IMR-90 (cell line): ENCODE data around the gene PRSS33.

Experiments
- BHLHE40 ChIP-seq: fragments of 150-350 bp; IDR thresholded peaks from 2 replicates; pipeline ENCODE4 v1.6.1; 2016; ENCODE audit warnings: mild to moderate bottlenecking, low read depth, low read length
- CEBPB ChIP-seq: IDR thresholded peaks from 2 replicates; pipeline ENCODE4 v1.6.1; 2012; ENCODE audit warnings: low read depth, low read length, improper control_type of control experiment
- CTCF ChIP-seq: conservative IDR thresholded peaks from 2 replicates; pipeline ENCODE4 v1.5.1; 2012; ENCODE audit warnings: mild to moderate bottlenecking, low read depth, low read length, improper control_type of control experiment
- ELK1 ChIP-seq: fragments of 150-350 bp; IDR thresholded peaks from 2 replicates; pipeline ENCODE4 v1.6.1; 2016; ENCODE audit warnings: low read depth, mild to moderate bottlenecking, low read length, moderate library complexity, borderline replicate concordance
- MAFK ChIP-seq: IDR thresholded peaks from 2 replicates; pipeline ENCODE4 v1.6.1; 2012; ENCODE audit warnings: low read depth, low read length, improper control_type of control experiment
- MXI1 ChIP-seq: IDR thresholded peaks from 2 replicates; pipeline ENCODE4 v1.6.1; 2012; ENCODE audit warnings: low read depth, mild to moderate bottlenecking, low read length, moderate library complexity, borderline replicate concordance
- POLR2A ChIP-seq: IDR thresholded peaks from 2 replicates; pipeline ENCODE4 v1.6.1; 2012; ENCODE audit warnings: mild to moderate bottlenecking, low read depth, low read length
- RFX5 ChIP-seq: IDR thresholded peaks from 2 replicates; pipeline ENCODE4 v1.8.0; 2012; ENCODE audit warnings: low read depth, mild to moderate bottlenecking, low read length, moderate library complexity
- SMC3 ChIP-seq: fragments of 150-350 bp; IDR thresholded peaks from 2 replicates; pipeline ENCODE4 v1.6.1; 2016; ENCODE audit warnings: low read depth, mild to moderate bottlenecking, antibody characterized with exemption, low read length, moderate library complexity

GRCh38 chr16:2745961-2746360 lies 41.4 kb downstream of the PRSS33 start:
- TF ChIP-seq RFX5, result no peak
- no peak for TF ChIP-seq CTCF
- TF ChIP-seq ELK1, result no peak
- TF ChIP-seq POLR2A, result no peak
- no peak for TF ChIP-seq CEBPB
- no peak for TF ChIP-seq MXI1
- no peak for TF ChIP-seq BHLHE40
- no peak for TF ChIP-seq SMC3
- TF ChIP-seq MAFK, result no peak
